ENCODE data around the gene GTF2IRD1. TPM values are rescaled to one million over a fixed set of nuclear protein-coding genes. Genes with fewer than 3 reads are reported as not detected.

The GTF2IRD1 gene
- total RNA-seq, 1 experiment from 2014 or later = 54.0 TPM

GRCh38 chr7:74519395-74519794 is 65.7 kb downstream of the GTF2IRD1 start:
- no peaks in the 10 kb centered on the region for H3K36me3 ChIP-seq (ENCODE audit: control insufficient read depth, insufficient read depth, low read length)
- no peak for ATAC-seq
- CTCF ChIA-PET = interaction anchor here (0.5 to 0.6 kb wide), 2 partner anchors 70 to 153 kb away, joined by 3 to 4 read pairs; no protein-coding TSS in a partner anchor
- intact Hi-C loops (cut with micrococcal nuclease; ENCODE audit: unreplicated experiment) (no loop called here), in situ Hi-C loops (cut with HindIII; ENCODE audit: low pct_unique_long_range_greater_than_20kb, low sequenced_read_pairs) (no loop called here)
- TF ChIP-seq POLR2AphosphoS5 (IDR thresholded peaks at IDR 0.05; ENCODE audit: low read depth, low read length) (no peak), SIN3A (IDR thresholded peaks at IDR 0.05; ENCODE audit: borderline replicate concordance, insufficient read depth, low read depth, low read length) (no peak), TCF7L2 (IDR thresholded peaks at IDR 0.05; ENCODE audit: low read depth, low read length) (no peak), CTCF (IDR thresholded peaks at IDR 0.05) (no peak), REST (IDR thresholded peaks at IDR 0.05; ENCODE audit: insufficient read depth in 1 of 2, low read depth in 2 of 2, low read length in 1 of 2) (no peak)
- POLR2A ChIA-PET = interaction anchor here (0.6 kb wide), 1 partner anchor 266 kb away, joined by 6 read pairs; no protein-coding TSS in a partner anchor
- H3K27me3 ChIP-seq (ENCODE audit: control insufficient read depth, insufficient read depth, low read length) = no peaks in the 10 kb centered on the region
- H3K27ac ChIP-seq (ENCODE audit: low read length) = no peak overlapping the region
- H3K4me1 ChIP-seq (ENCODE audit: control insufficient read depth, insufficient read depth, low read length) = no peaks in the 10 kb centered on the region
- no peaks in the 10 kb centered on the region for H3K9me3 ChIP-seq (ENCODE audit: control insufficient read depth, insufficient read depth, low read depth, low read length)
- H3K4me3 ChIP-seq (ENCODE audit: low read depth in 2 of 2, low read length in 2 of 2) = no peak overlapping the region
- DNase-seq (ENCODE audit: low read depth, low spot score) = no peak
- no TSS peak for BruUV-seq (replicated peaks)

DNA sequence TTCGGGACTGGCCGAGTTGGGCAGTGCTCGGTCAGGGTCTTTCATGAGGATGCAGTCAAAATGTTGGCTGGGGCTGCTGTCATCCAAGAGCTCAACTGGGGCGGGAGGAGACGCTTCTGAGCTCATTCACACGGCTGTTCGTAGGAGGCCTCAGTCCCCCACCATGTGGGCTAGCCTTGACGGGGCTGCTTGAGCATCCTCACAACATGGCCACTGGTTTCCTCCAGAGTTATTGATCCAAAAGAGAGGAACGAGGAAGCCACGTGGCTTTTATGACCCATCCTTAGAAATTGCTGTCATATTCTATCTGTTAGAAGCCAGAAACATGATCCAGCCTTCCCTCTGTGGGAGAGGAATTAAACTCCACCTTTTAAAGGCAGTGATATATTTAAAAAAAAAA is 68.1 kb downstream of the GTF2IRD1 start:
- BruUV-seq (replicated peaks) = no TSS peak
- no peak overlapping the region for H3K27ac ChIP-seq (ENCODE audit: low read length)
- no peak overlapping the region for H3K4me3 ChIP-seq (ENCODE audit: low read depth in 2 of 2, low read length in 2 of 2)
- no peaks in the 10 kb centered on the region for H3K9me3 ChIP-seq (ENCODE audit: control insufficient read depth, insufficient read depth, low read depth, low read length)
- DNase-seq (ENCODE audit: low read depth, low spot score) (no peak), ATAC-seq (no peak)
- in situ Hi-C loops (cut with HindIII; ENCODE audit: low pct_unique_long_range_greater_than_20kb, low sequenced_read_pairs) (no loop called here), intact Hi-C loops (cut with micrococcal nuclease; ENCODE audit: unreplicated experiment) (no loop called here)
- H3K36me3 ChIP-seq (ENCODE audit: control insufficient read depth, insufficient read depth, low read length) = no peaks in the 10 kb centered on the region
- H3K4me1 ChIP-seq (ENCODE audit: control insufficient read depth, insufficient read depth, low read length) = no peaks in the 10 kb centered on the region
- POLR2A ChIA-PET = no interaction called here
- no peak for TF ChIP-seq CTCF (IDR thresholded peaks at IDR 0.05)
- TF ChIP-seq TCF7L2 (IDR thresholded peaks at IDR 0.05; ENCODE audit: low read depth, low read length) = no peak
- no peak for TF ChIP-seq POLR2AphosphoS5 (IDR thresholded peaks at IDR 0.05; ENCODE audit: low read depth, low read length)
- TF ChIP-seq SIN3A (IDR thresholded peaks at IDR 0.05; ENCODE audit: borderline replicate concordance, insufficient read depth, low read depth, low read length) = no peak
- TF ChIP-seq REST (IDR thresholded peaks at IDR 0.05; ENCODE audit: insufficient read depth in 1 of 2, low read depth in 2 of 2, low read length in 1 of 2) = no peak
- CTCF ChIA-PET = no interaction called here
- no peaks in the 10 kb centered on the region for H3K27me3 ChIP-seq (ENCODE audit: control insufficient read depth, insufficient read depth, low read length)
